ENCODE results near the gene PRKG1. TPM values are rescaled to one million over a fixed set of nuclear protein-coding genes. Genes with fewer than 3 reads are reported as not detected.

The PRKG1 gene
- polyA plus RNA-seq, 1 donor (not counting 4 experiments of a cell fraction or from before 2014, with no cell fraction given), result 0.24 TPM

GRCh38 chr10:51983481-51983880 is 909.2 kb downstream of the PRKG1 start:
- Histone ChIP-seq H3K79me2 (ENCODE audit: control insufficient read depth, insufficient read depth, low read length) (no peaks in the 10 kb centered on the region), H2AFZ (ENCODE audit: control insufficient read depth, low read length) (no peak overlapping the region), H4K20me1 (ENCODE audit: control insufficient read depth, extremely low read depth, insufficient read depth, low read length) (no peaks in the 10 kb centered on the region), H3K4me1 (ENCODE audit: control insufficient read depth, extremely low read depth, insufficient read depth, low read length) (no peaks in the 10 kb centered on the region), H3K9me1 (ENCODE audit: control insufficient read depth, extremely low read depth, insufficient read depth, low read length) (no peaks in the 10 kb centered on the region), H3K4me3 (ENCODE audit: control insufficient read depth in 2 of 3, extremely low read depth in 1 of 3, insufficient read depth in 2 of 3, low read depth in 1 of 3, low read length in 3 of 3) (no peak overlapping the region), H3K27ac (ENCODE audit: control insufficient read depth, insufficient read depth, low read length) (no peak overlapping the region), H3K4me2 (ENCODE audit: control insufficient read depth, extremely low read depth, insufficient read depth, low read depth, low read length) (no peak overlapping the region), H3K9ac (ENCODE audit: control insufficient read depth, extremely low read depth, insufficient read depth, low read length) (no peak overlapping the region), H3K36me3 (ENCODE audit: control insufficient read depth in 2 of 2, extremely low read depth in 1 of 2, insufficient read depth in 2 of 2, low read length in 2 of 2) (no peaks in the 10 kb centered on the region), H3K9me3 (ENCODE audit: control insufficient read depth, low read depth, low read length) (no peaks in the 10 kb centered on the region), H3K27me3 (ENCODE audit: control insufficient read depth, extremely low read depth, insufficient read depth, low read length) (no peaks in the 10 kb centered on the region)
- dilution Hi-C loops (cut with MboI; ENCODE audit: extremely low pct_ligation_motif_present, low sequenced_read_pairs), result loop anchor here (25.0 kb wide), 1 partner anchor 229 kb away; no protein-coding TSS in a partner anchor
- DNase-seq (ENCODE audit: low read depth, low spot score) (no peak), FAIRE-seq (no peak)
- no peak for TF ChIP-seq CTCF (optimal IDR thresholded peaks at IDR 0.05 in 1 of 3, IDR thresholded peaks at IDR 0.05 in 1 of 3, conservative IDR thresholded peaks at IDR 0.05 in 1 of 3; ENCODE audit: extremely low read depth in 1 of 3, insufficient read depth in 2 of 3, low read length in 3 of 3)
- no peak for TF ChIP-seq EZH2 (IDR thresholded peaks at IDR 0.05; ENCODE audit: low read length)

- DNase-seq (ENCODE audit: low read depth, low spot score) (no peak), FAIRE-seq (no peak)
- no peak overlapping the region for H3K27ac ChIP-seq (ENCODE audit: control insufficient read depth, insufficient read depth, low read length)
- no peaks in the 10 kb centered on the region for H3K27me3 ChIP-seq (ENCODE audit: control insufficient read depth, extremely low read depth, insufficient read depth, low read length)
- H3K4me3 ChIP-seq (ENCODE audit: control insufficient read depth in 2 of 3, extremely low read depth in 1 of 3, insufficient read depth in 2 of 3, low read depth in 1 of 3, low read length in 3 of 3), result no peak overlapping the region
- H3K4me1 ChIP-seq (ENCODE audit: control insufficient read depth, extremely low read depth, insufficient read depth, low read length), result no peaks in the 10 kb centered on the region
- no peak overlapping the region for H3K9ac ChIP-seq (ENCODE audit: control insufficient read depth, extremely low read depth, insufficient read depth, low read length)
- dilution Hi-C loops (cut with MboI; ENCODE audit: extremely low pct_ligation_motif_present, low sequenced_read_pairs), result loop anchor here (25.0 kb wide), 1 partner anchor 227 kb away; no protein-coding TSS in a partner anchor
- H3K36me3 ChIP-seq (ENCODE audit: control insufficient read depth in 2 of 2, extremely low read depth in 1 of 2, insufficient read depth in 2 of 2, low read length in 2 of 2), result no peaks in the 10 kb centered on the region
- TF ChIP-seq EZH2 (IDR thresholded peaks at IDR 0.05; ENCODE audit: low read length) (no peak), CTCF (optimal IDR thresholded peaks at IDR 0.05 in 1 of 3, IDR thresholded peaks at IDR 0.05 in 1 of 3, conservative IDR thresholded peaks at IDR 0.05 in 1 of 3; ENCODE audit: extremely low read depth in 1 of 3, insufficient read depth in 2 of 3, low read length in 3 of 3) (no peak)
- H3K79me2 ChIP-seq (ENCODE audit: control insufficient read depth, insufficient read depth, low read length), result no peaks in the 10 kb centered on the region
- H4K20me1 ChIP-seq (ENCODE audit: control insufficient read depth, extremely low read depth, insufficient read depth, low read length), result no peaks in the 10 kb centered on the region
- H3K9me1 ChIP-seq (ENCODE audit: control insufficient read depth, extremely low read depth, insufficient read depth, low read length), result no peaks in the 10 kb centered on the region
- H3K9me3 ChIP-seq (ENCODE audit: control insufficient read depth, low read depth, low read length), result no peaks in the 10 kb centered on the region
- H2AFZ ChIP-seq (ENCODE audit: control insufficient read depth, low read length), result no peak overlapping the region
- H3K4me2 ChIP-seq (ENCODE audit: control insufficient read depth, extremely low read depth, insufficient read depth, low read depth, low read length), result no peak overlapping the region
These were observed 911.0 kb downstream of the PRKG1 start for GRCh38 chr10:51985336-51985735.

Data from keratinocyte (primary cell).